MCF 10A (cell line): ENCODE measurements around the gene RAB5B. TPM values are rescaled to one million over a fixed set of nuclear protein-coding genes. Genes with fewer than 3 reads are reported as not detected.
"Not testable (repeated sequence)": the region's sequence is repeated elsewhere in the genome, so short reads cannot be mapped to it uniquely, and the experiment has no call there.

ENCODE experiments used
- BruUV-seq: library from RNA; stranded (reverse); fragments of 400-500 nt; replicated peaks from 2 replicates; lab custom pipeline; 2021; lab: Mats Ljungman, UMichigan
- CTCF ChIA-PET: fragments of 300-600 bp; sonication (Branson Sonifier 250); formaldehyde crosslinking; extraction: SDS; loops from one replicate; lab custom pipeline; 2021; ENCODE audit warnings: antibody characterized with exemption, inconsistent platforms; lab: Yijun Ruan, JAX
- POLR2A ChIA-PET: fragments of 300-600, 350-650 bp; sonication (Branson Sonifier 250); formaldehyde crosslinking; extraction: SDS; loops from one replicate; lab custom pipeline; 2020; ENCODE audit warnings: antibody characterized with exemption, inconsistent platforms; lab: Yijun Ruan, JAX
- DNase-seq: peaks from one replicate; pipeline ENCODE4 v3.0.0-alpha.2; 2018; ENCODE audit not compliant: unreplicated experiment
- H3K27ac Mint-ChIP-seq: one replicate; pipeline ENCODE4 v1.8.0; 2022; ENCODE audit warnings: mild to moderate bottlenecking, low read depth, mixed read lengths; ENCODE audit not compliant: unreplicated experiment
- H3K27me3 Mint-ChIP-seq: one replicate; pipeline ENCODE4 v1.8.0; 2022; ENCODE audit warnings: mixed read lengths; ENCODE audit not compliant: insufficient read depth, unreplicated experiment
- H3K36me3 Mint-ChIP-seq: one replicate; pipeline ENCODE4 v1.8.0; 2022; ENCODE audit warnings: mild to moderate bottlenecking, moderate library complexity, mixed read lengths; ENCODE audit not compliant: insufficient read depth, unreplicated experiment
- H3K4me1 Mint-ChIP-seq: one replicate; pipeline ENCODE4 v1.8.0; 2022; ENCODE audit warnings: mixed read lengths; ENCODE audit not compliant: insufficient read depth, unreplicated experiment
- H3K4me3 Mint-ChIP-seq: one replicate; pipeline ENCODE4 v1.8.0; 2022; ENCODE audit warnings: mild to moderate bottlenecking, moderate library complexity, mixed read lengths; ENCODE audit not compliant: unreplicated experiment
- H3K9me3 Mint-ChIP-seq: one replicate; pipeline ENCODE4 v1.8.0; 2022; ENCODE audit warnings: mixed read lengths; ENCODE audit not compliant: unreplicated experiment
- intact Hi-C: fragments of 100-400 bp; cut with micrococcal nuclease; formaldehyde crosslinking; loops from 2 replicates; pipeline ENCODE4 v1.14.1; 2022
- total RNA-seq: library from RNA; stranded (reverse); gene quantifications from 2 replicates; pipeline ENCODE4 v1.2.3, GENCODE V29; 2022
- TF ChIP-seq, protein P1 (sequence below): fragments of 200-600 bp; IDR thresholded peaks from one replicate; pipeline ENCODE4 v1.8.0; 2022; ENCODE audit warnings: antibody characterized with exemption, mild to moderate bottlenecking; ENCODE audit not compliant: unreplicated experiment

The RAB5B gene
- total RNA-seq, 1 experiment from 2014 or later, result 67.4 TPM

DNA sequence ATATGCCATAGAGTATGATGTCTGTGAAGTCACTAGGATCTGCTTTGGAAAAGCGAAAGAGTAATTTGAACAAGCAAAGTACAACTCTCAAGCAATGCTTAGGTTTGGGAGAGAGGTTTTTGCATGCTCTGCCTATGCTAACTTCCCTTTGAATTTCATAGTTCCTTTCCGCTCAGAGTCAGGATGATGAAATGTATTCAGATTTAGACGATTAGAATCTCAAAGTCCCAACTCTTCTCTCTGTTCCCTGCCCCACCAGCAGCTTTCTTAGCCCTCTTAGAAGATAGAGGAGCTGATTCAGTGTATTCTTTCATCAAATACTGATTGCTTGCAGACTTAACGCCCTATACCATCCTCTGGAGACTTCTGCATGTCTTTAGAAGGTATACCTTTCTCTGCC is 11.5 kb downstream of the RAB5B start:
- no peaks in the 10 kb centered on the region for H3K4me1 Mint-ChIP-seq
- H3K27ac Mint-ChIP-seq, result peak overlapping the region; percentile 19
- no peak for DNase-seq
- intact Hi-C loops, result no loop called here
- no peaks in the 10 kb centered on the region for H3K27me3 Mint-ChIP-seq
- peaks cover 78% of the 10 kb centered on the region for H3K36me3 Mint-ChIP-seq
- ChIA-PET POLR2A (interaction anchor here (0.7 to 3.0 kb wide), 3 partner anchors 11 to 1094 kb away, joined by 3 to 25 read pairs (median 23); partner anchors contain the start of genes RAB5B and SUOX), CTCF (interaction anchor here (0.7 to 7.0 kb wide), 4 partner anchors 10 to 248 kb away, joined by 3 to 80 read pairs (median 4); partner anchors contain the start of gene SUOX)
- no peak overlapping the region for H3K4me3 Mint-ChIP-seq
- no peaks in the 10 kb centered on the region for H3K9me3 Mint-ChIP-seq
- no TSS peak for BruUV-seq
- TF ChIP-seq, protein P1, sequence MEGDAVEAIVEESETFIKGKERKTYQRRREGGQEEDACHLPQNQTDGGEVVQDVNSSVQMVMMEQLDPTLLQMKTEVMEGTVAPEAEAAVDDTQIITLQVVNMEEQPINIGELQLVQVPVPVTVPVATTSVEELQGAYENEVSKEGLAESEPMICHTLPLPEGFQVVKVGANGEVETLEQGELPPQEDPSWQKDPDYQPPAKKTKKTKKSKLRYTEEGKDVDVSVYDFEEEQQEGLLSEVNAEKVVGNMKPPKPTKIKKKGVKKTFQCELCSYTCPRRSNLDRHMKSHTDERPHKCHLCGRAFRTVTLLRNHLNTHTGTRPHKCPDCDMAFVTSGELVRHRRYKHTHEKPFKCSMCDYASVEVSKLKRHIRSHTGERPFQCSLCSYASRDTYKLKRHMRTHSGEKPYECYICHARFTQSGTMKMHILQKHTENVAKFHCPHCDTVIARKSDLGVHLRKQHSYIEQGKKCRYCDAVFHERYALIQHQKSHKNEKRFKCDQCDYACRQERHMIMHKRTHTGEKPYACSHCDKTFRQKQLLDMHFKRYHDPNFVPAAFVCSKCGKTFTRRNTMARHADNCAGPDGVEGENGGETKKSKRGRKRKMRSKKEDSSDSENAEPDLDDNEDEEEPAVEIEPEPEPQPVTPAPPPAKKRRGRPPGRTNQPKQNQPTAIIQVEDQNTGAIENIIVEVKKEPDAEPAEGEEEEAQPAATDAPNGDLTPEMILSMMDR, result no peak

DNA sequence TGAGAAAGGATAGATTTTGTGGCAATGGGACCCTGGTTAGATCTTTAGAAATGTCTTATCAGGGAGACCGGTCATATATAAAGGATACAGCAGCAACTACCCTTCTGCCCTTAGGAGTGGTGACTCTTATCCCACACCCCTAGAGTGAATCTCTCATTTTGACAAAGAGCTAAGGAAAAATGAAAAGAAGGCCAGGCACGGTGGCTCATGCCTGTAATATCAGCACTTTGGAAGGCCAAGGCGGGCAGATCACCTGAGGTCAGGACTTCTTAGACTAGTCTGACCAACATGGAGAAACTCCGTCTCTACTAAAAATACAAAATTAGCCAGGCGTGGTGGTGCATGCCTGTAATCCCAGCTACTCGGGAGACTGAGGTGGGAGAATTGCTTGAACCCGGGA is 12.1 kb downstream of the RAB5B start:
- POLR2A ChIA-PET, result interaction anchor here (0.7 to 3.0 kb wide), 2 partner anchors 12 to 1093 kb away, joined by 3 to 25 read pairs; partner anchors contain the start of gene RAB5B
- H3K4me3 Mint-ChIP-seq, result not testable (repeated sequence)

DNA sequence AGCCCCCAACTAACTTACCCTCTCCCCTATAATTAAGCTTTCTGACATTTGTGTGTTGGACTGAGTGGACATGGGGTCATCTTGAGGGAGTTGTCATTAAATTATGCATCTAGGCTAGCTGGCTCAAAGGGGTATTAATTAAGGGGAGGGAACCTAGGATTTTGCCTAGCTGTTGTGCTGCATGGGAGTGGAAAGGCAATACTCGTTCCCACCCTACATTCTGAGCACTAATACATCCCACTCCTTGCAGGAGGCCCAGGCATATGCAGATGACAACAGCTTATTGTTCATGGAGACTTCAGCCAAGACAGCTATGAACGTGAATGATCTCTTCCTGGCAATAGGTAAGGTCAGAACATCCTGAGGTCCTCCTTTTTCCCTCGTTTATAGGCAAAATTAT is 17.2 kb downstream of the RAB5B start:
- CTCF ChIA-PET, result interaction anchor here (0.5 to 2.8 kb wide), 7 partner anchors 8 to 419 kb away, joined by 3 to 16 read pairs (median 4); no protein-coding TSS in a partner anchor
- intact Hi-C loops, result no loop called here
- POLR2A ChIA-PET, result interaction anchor here (0.7 to 4.2 kb wide), 3 partner anchors 17 to 395 kb away, joined by 4 to 22 read pairs (median 5); partner anchors contain the start of gene RAB5B
- no peak overlapping the region for H3K27ac Mint-ChIP-seq
- no peaks in the 10 kb centered on the region for H3K9me3 Mint-ChIP-seq
- no peaks in the 10 kb centered on the region for H3K27me3 Mint-ChIP-seq
- DNase-seq, result no peak
- no TSS peak for BruUV-seq
- H3K36me3 Mint-ChIP-seq, result peaks cover 80% of the 10 kb centered on the region
- H3K4me1 Mint-ChIP-seq, result peaks cover 4% of the 10 kb centered on the region
- TF ChIP-seq, protein P1, result no peak
- H3K4me3 Mint-ChIP-seq, result no peak overlapping the region

More for the DNA sequence above, 12.1 kb downstream of the RAB5B start:
- intact Hi-C loops, DNase-seq, H3K9me3 Mint-ChIP-seq, H3K27me3 Mint-ChIP-seq, H3K4me1 Mint-ChIP-seq, BruUV-seq: not testable (repeated sequence)
- CTCF ChIA-PET, result interaction anchor here (0.7 to 7.0 kb wide), 5 partner anchors 8 to 248 kb away, joined by 3 to 80 read pairs (median 3); partner anchors contain the start of gene SUOX
- H3K36me3 Mint-ChIP-seq, result peaks cover 82% of the 10 kb centered on the region
- H3K27ac Mint-ChIP-seq, result peak overlapping the region; percentile 19

GRCh38 chr12:55993230-55993853 is 19.5 kb downstream of the RAB5B start:
- POLR2A ChIA-PET, result interaction anchor here (4.2 kb wide), 1 partner anchor 19 kb away, joined by 22 read pairs; the partner anchor contains the start of gene RAB5B

More at GRCh38 chr12:55993230-55993853, 19.5 kb downstream of the RAB5B start:
- H3K9me3 Mint-ChIP-seq, result no peaks in the 10 kb centered on the region
- TF ChIP-seq, protein P1, result no peak
- no peaks in the 10 kb centered on the region for H3K27me3 Mint-ChIP-seq
- DNase-seq, result no peak
- TSS peak; percentile 14 for BruUV-seq
- CTCF ChIA-PET, result interaction anchor here (0.7 to 5.0 kb wide), 2 partner anchors 9 to 151 kb away, joined by 3 to 80 read pairs; partner anchors contain the start of gene MMP19
- H3K27ac Mint-ChIP-seq, result no peak overlapping the region
- intact Hi-C loops, result no loop called here
- H3K36me3 Mint-ChIP-seq, result peaks cover 58% of the 10 kb centered on the region
- H3K4me3 Mint-ChIP-seq, result no peak overlapping the region
- H3K4me1 Mint-ChIP-seq, result peaks cover 12% of the 10 kb centered on the region
